Measurements from ENCODE around the gene FNDC3B.

- no peak for TF ChIP-seq CTCF (IDR thresholded peaks at IDR 0.05)
- no peak for TF ChIP-seq POLR2A (IDR thresholded peaks at IDR 0.05)
Observed at GRCh38 chr3:172136330-172136729, 97.0 kb downstream of the FNDC3B start.
